ENCODE data around the gene RXRB. TPM values are rescaled to one million over a fixed set of nuclear protein-coding genes. Genes with fewer than 3 reads are reported as not detected.

RXRB gene
- total and polyA plus RNA-seq, 3 donors from 2014 or later, result 42.9 to 47.3 (median 45.2) TPM

- intact Hi-C loops (cut with DNase I; ENCODE audit: low total_unique reads), result no loop called here
- peaks cover 33% of the 10 kb centered on the region for H3K4me1 ChIP-seq
- H3K27ac ChIP-seq, result peak overlapping the region in 1 of 2 donors; percentile 94
- no peak for DNase-seq
- no peaks in the 10 kb centered on the region for H3K9me3 ChIP-seq
- H3K4me3 ChIP-seq, result peak overlapping the region in 1 of 2 donors; percentile 82
- H3K36me3 ChIP-seq (ENCODE audit: low read depth, missing control alignments), result no peaks in the 10 kb centered on the region
- no peaks in the 10 kb centered on the region for H3K27me3 ChIP-seq
- no peak for TF ChIP-seq CTCF (IDR thresholded peaks at IDR 0.05)
- no peak for TF ChIP-seq POLR2A (IDR thresholded peaks at IDR 0.05)
- 20 to 28% methylated on average over 3 of the region's 3 CpGs for WGBS, 2 donors
These were observed 1.5 kb downstream of the RXRB start for GRCh38 chr6:33198853-33199436.

GRCh38 chr6:33198159-33198852, 2.2 kb downstream of the RXRB start:
- 64 to 72% methylated on average over 6 of the region's 6 CpGs for WGBS, 2 donors
- TF ChIP-seq CTCF (IDR thresholded peaks at IDR 0.05) (no peak), POLR2A (IDR thresholded peaks at IDR 0.05) (no peak)
- Histone ChIP-seq H3K27ac (no peak overlapping the region), H3K4me1 (peaks cover 32% of the 10 kb centered on the region), H3K27me3 (no peaks in the 10 kb centered on the region), H3K4me3 (no peak overlapping the region), H3K9me3 (no peaks in the 10 kb centered on the region), H3K36me3 (ENCODE audit: low read depth, missing control alignments) (no peaks in the 10 kb centered on the region)
- intact Hi-C loops (cut with DNase I; ENCODE audit: low total_unique reads), result no loop called here
- DNase-seq, result no peak

GRCh38 chr6:33197431-33198048, 2.9 kb downstream of the RXRB start:
- no peak overlapping the region for H3K4me3 ChIP-seq
- intact Hi-C loops (cut with DNase I; ENCODE audit: low total_unique reads), result no loop called here
- DNase-seq, result peak; percentile 86
- no peaks in the 10 kb centered on the region for H3K9me3 ChIP-seq
- WGBS, 2 donors, result 41% methylated on average over 12 of the region's 12 CpGs
- no peaks in the 10 kb centered on the region for H3K27me3 ChIP-seq
- H3K27ac ChIP-seq, result no peak overlapping the region
- peaks cover 36% of the 10 kb centered on the region for H3K4me1 ChIP-seq
- H3K36me3 ChIP-seq (ENCODE audit: low read depth, missing control alignments), result no peaks in the 10 kb centered on the region
- no peak for TF ChIP-seq POLR2A (IDR thresholded peaks at IDR 0.05)
- TF ChIP-seq CTCF (IDR thresholded peaks at IDR 0.05), result peak; percentile 37 to 60 (median 60)

GRCh38 chr6:33195304-33196165, 4.9 kb downstream of the RXRB start:
- TF ChIP-seq CTCF (IDR thresholded peaks at IDR 0.05) (no peak), POLR2A (IDR thresholded peaks at IDR 0.05) (no peak)
- DNase-seq, result peak; percentile 21
- intact Hi-C loops (cut with DNase I; ENCODE audit: low total_unique reads), result no loop called here
- H3K9me3 ChIP-seq, result no peaks in the 10 kb centered on the region
- H3K36me3 ChIP-seq (ENCODE audit: low read depth, missing control alignments), result no peaks in the 10 kb centered on the region
- peaks cover 30% of the 10 kb centered on the region for H3K4me1 ChIP-seq
- H3K4me3 ChIP-seq, result no peak overlapping the region
- H3K27ac ChIP-seq, result no peak overlapping the region
- 80% methylated on average over 13 to 15 of the region's 15 CpGs for WGBS, 2 donors
- H3K27me3 ChIP-seq, result no peaks in the 10 kb centered on the region
